Epithelial cell of proximal tubule (primary cell): ENCODE measurements around the gene MS4A6A. TPM values are rescaled to one million over a fixed set of nuclear protein-coding genes. Genes with fewer than 3 reads are reported as not detected.
"Not testable (repeated sequence)": the region's sequence is repeated elsewhere in the genome, so short reads cannot be mapped to it uniquely, and the experiment has no call there.

Experiments used
- DNase-seq: peaks from one replicate; pipeline ENCODE4 v3.0.0-alpha.2; 2011; ENCODE audit warnings: low read depth
- H3K4me3 ChIP-seq: 2 replicates; pipeline ENCODE4 v1.5.1; 2011; ENCODE audit warnings: low read depth, mild to moderate bottlenecking, low read length
- CTCF ChIP-seq: conservative IDR thresholded peaks from 2 replicates; pipeline ENCODE4 v1.5.1; 2012; ENCODE audit warnings: low read depth, mild to moderate bottlenecking, low read length
- total RNA-seq: library from RNA; depleted of rRNA; stranded (reverse); fragments of >200 nt; gene quantifications from 2 replicates; pipeline ENCODE4 v1.2.3, GENCODE V29; 2015

Gene MS4A6A
- total RNA-seq, 1 donor from 2014 or later, result not detected

- no peak for TF ChIP-seq CTCF
- no peak for DNase-seq
- H3K4me3 ChIP-seq, result no peak overlapping the region
Measured at GRCh38 chr11:60164550-60165075, 18.3 kb downstream of the MS4A6A start.

GRCh38 chr11:60161766-60162165 is 21.1 kb downstream of the MS4A6A start:
- no peak for TF ChIP-seq CTCF
- no peak overlapping the region for H3K4me3 ChIP-seq
- DNase-seq, result no peak

- DNase-seq, result no peak
- H3K4me3 ChIP-seq, result no peak overlapping the region
- TF ChIP-seq CTCF, result no peak
Measured at GRCh38 chr11:60161107-60161506, 21.8 kb downstream of the MS4A6A start.

- DNase-seq, result no peak
- TF ChIP-seq CTCF, result no peak
Measured at GRCh38 chr11:60159868-60160267, 23.0 kb downstream of the MS4A6A start.

GRCh38 chr11:60159284-60159683 is 23.6 kb downstream of the MS4A6A start:
- no peak for TF ChIP-seq CTCF
- no peak for DNase-seq

More at GRCh38 chr11:60159868-60160267, 23.0 kb downstream of the MS4A6A start:
- H3K4me3 ChIP-seq, result no peak overlapping the region

GRCh38 chr11:60158636-60159035 is 24.2 kb downstream of the MS4A6A start:
- no peak overlapping the region for H3K4me3 ChIP-seq
- no peak for DNase-seq
- TF ChIP-seq CTCF, result no peak

More at GRCh38 chr11:60159284-60159683, 23.6 kb downstream of the MS4A6A start:
- no peak overlapping the region for H3K4me3 ChIP-seq

GRCh38 chr11:60155931-60156330 is 27.0 kb downstream of the MS4A6A start:
- DNase-seq, result no peak
- TF ChIP-seq CTCF, result no peak
- H3K4me3 ChIP-seq, result no peak overlapping the region

- DNase-seq, H3K4me3 ChIP-seq: not testable (repeated sequence)
Measured at GRCh38 chr11:60152727-60153126, 30.2 kb downstream of the MS4A6A start.
